Natural killer cell (primary cell): ENCODE results near the gene PCDHB5. TPM values are rescaled to one million over a fixed set of nuclear protein-coding genes. Genes with fewer than 3 reads are reported as not detected.
"Not testable (repeated sequence)": the region's sequence is repeated elsewhere in the genome, so short reads cannot be mapped to it uniquely, and the experiment has no call there.

Experiments
- ATAC-seq, 3 donors: fragments of 150-1000 bp in 2 of 3; fragments of 200-7000 bp in 1 of 3; cut with Tn5 transposase; 1 replicate in 1 of 3; 2 replicates in 2 of 3; pipeline ENCODE4 v1.10.0; 2021; ENCODE audit warnings: mild to moderate bottlenecking in 2 of 3, moderate library complexity in 2 of 3
- DNase-seq, 2 donors: peaks; one replicate each; pipeline versions ENCODE4 v3.0.0 to v3.0.0-alpha.2; 2013 to 2021; ENCODE audit warnings: mixed read lengths in 1 of 2
- H3K27ac ChIP-seq: one replicate; pipeline ENCODE4 v1.5.1; 2013; ENCODE audit warnings: mild to moderate bottlenecking, low read length
- H3K27me3 ChIP-seq: one replicate; pipeline ENCODE4 v1.6.1; 2013; ENCODE audit warnings: low read length; ENCODE audit not compliant: control insufficient read depth, insufficient read depth
- H3K36me3 ChIP-seq: one replicate; pipeline ENCODE4 v1.6.1; 2013; ENCODE audit warnings: low read length; ENCODE audit not compliant: control insufficient read depth, insufficient read depth
- H3K4me1 ChIP-seq: one replicate; pipeline ENCODE4 v1.6.1; 2013; ENCODE audit warnings: low read length; ENCODE audit not compliant: control insufficient read depth, insufficient read depth
- H3K4me3 ChIP-seq: one replicate; pipeline ENCODE4 v1.5.1; 2013; ENCODE audit warnings: low read length
- H3K9me3 ChIP-seq: one replicate; pipeline ENCODE4 v1.6.1; 2013; ENCODE audit warnings: low read length; ENCODE audit not compliant: control insufficient read depth, insufficient read depth
- H3K27ac Mint-ChIP-seq, 2 donors: one replicate each; pipeline ENCODE4 v1.8.0; 2022; ENCODE audit warnings: mild to moderate bottlenecking in 2 of 2, mixed read lengths in 2 of 2, moderate library complexity in 1 of 2
- H3K27me3 Mint-ChIP-seq, 2 donors: one replicate each; pipeline ENCODE4 v1.8.0; 2022; ENCODE audit warnings: low read depth in 2 of 2, mixed read lengths in 2 of 2
- H3K36me3 Mint-ChIP-seq: one replicate; pipeline ENCODE4 v1.8.0; 2022; ENCODE audit warnings: mixed read lengths
- H3K4me1 Mint-ChIP-seq, 2 donors: one replicate each; pipeline ENCODE4 v1.8.0; 2022; ENCODE audit warnings: mixed read lengths in 2 of 2
- H3K4me3 Mint-ChIP-seq: one replicate; pipeline ENCODE4 v1.8.0; 2022; ENCODE audit warnings: mild to moderate bottlenecking, moderate library complexity, mixed read lengths
- H3K9me3 Mint-ChIP-seq, 2 donors: one replicate each; pipeline ENCODE4 v1.8.0; 2022; ENCODE audit warnings: mixed read lengths in 2 of 2
- CTCF ChIP-seq: fragments of 200-600 bp; IDR thresholded peaks from one replicate; pipeline ENCODE4 v1.8.0; 2022; ENCODE audit warnings: antibody characterized with exemption
- WGBS: methylation state at CpG from one replicate; pipeline ENCODE4 v1.1.7; 2013; ENCODE audit warnings: missing lambda C conversion rate; ENCODE audit not compliant: insufficient coverage; 5-methylcytosine and 5-hydroxymethylcytosine counted together
- intact Hi-C: fragments of 100-400 bp; cut with micrococcal nuclease; formaldehyde crosslinking; loops from one replicate; pipeline ENCODE4 v1.14.2; 2022
- total RNA-seq, 4 donors: library from RNA; stranded (reverse); fragments of 120-200 nt in 1 of 4; gene quantifications; one replicate each; pipeline versions ENCODE4 v1.2.3 to v1.2.4, GENCODE V29; 2013 to 2022

Gene PCDHB5
- total RNA-seq, 3 donors from 2014 or later (not counting 1 experiment from before 2014, with no cell fraction given) = not detected

- intact Hi-C loops = no loop called here
- H3K4me3 ChIP-seq = no peak within 1 kb of the TSS
- TF ChIP-seq CTCF = no peak
- H3K27me3 ChIP-seq = peaks cover 2% of the 10 kb centered on the region
- H3K9me3 ChIP-seq = no peaks in the 10 kb centered on the region
- DNase-seq = peak in 1 of 2 donors; percentile 11
- peaks cover 0 to 6% of the 10 kb centered on the region in 2 donors for H3K4me1 Mint-ChIP-seq
- 21% methylated on average over 13 of the region's 13 CpGs for WGBS
- peaks cover 4 to 5% of the 10 kb centered on the region in 2 donors for H3K9me3 Mint-ChIP-seq
- H3K36me3 Mint-ChIP-seq = peaks cover 26% of the 10 kb centered on the region
- H3K27ac Mint-ChIP-seq = no peak within 1 kb of the TSS
- no peak for ATAC-seq
- no peak within 1 kb of the TSS for H3K4me3 Mint-ChIP-seq
- H3K27ac ChIP-seq = no peak within 1 kb of the TSS
- H3K36me3 ChIP-seq = no peaks in the 10 kb centered on the region
- H3K4me1 ChIP-seq = no peaks in the 10 kb centered on the region
- H3K27me3 Mint-ChIP-seq = peaks cover 29% of the 10 kb centered on the region in 2 donors
Measured at GRCh38 chr5:141182248-141182647, 47.2 kb downstream of the PCDHB5 start, which contains the start of gene PCDHB16. PCDHB16 (plus strand) TSS chr5:141182387; CDS start chr5:141182560, 173 bp downstream.

GRCh38 chr5:141184117-141184855 is 49.3 kb downstream of the PCDHB5 start:
- H3K9me3 Mint-ChIP-seq, intact Hi-C loops, H3K4me1 Mint-ChIP-seq, H3K4me3 ChIP-seq, H3K36me3 ChIP-seq, H3K9me3 ChIP-seq, H3K4me3 Mint-ChIP-seq, H3K4me1 ChIP-seq, H3K27ac ChIP-seq, H3K27me3 ChIP-seq, DNase-seq, H3K27ac Mint-ChIP-seq, ATAC-seq: not testable (repeated sequence)
- H3K27me3 Mint-ChIP-seq = peaks cover 37 to 43% of the 10 kb centered on the region in 2 donors
- H3K36me3 Mint-ChIP-seq = peaks cover 32% of the 10 kb centered on the region
- WGBS = 37% methylated on average over 29 of the region's 69 CpGs

- Histone ChIP-seq H3K27ac (no peak within 1 kb of the TSS), H3K36me3 (no peaks in the 10 kb centered on the region), H3K4me3 (no peak within 1 kb of the TSS), H3K4me1 (no peaks in the 10 kb centered on the region), H3K9me3 (no peaks in the 10 kb centered on the region), H3K27me3 (peaks cover 2% of the 10 kb centered on the region)
- peak in 1 of 2 donors; percentile 52 for DNase-seq
- H3K4me3 Mint-ChIP-seq = peak within 1 kb of the TSS; percentile 0
- H3K27me3 Mint-ChIP-seq = peaks cover 37% of the 10 kb centered on the region in 2 donors
- WGBS = 21% methylated on average over 7 of the region's 9 CpGs
- H3K27ac Mint-ChIP-seq = no peak within 1 kb of the TSS
- no peak for TF ChIP-seq CTCF
- intact Hi-C loops = no loop called here
- peaks cover 0 to 6% of the 10 kb centered on the region in 2 donors for H3K4me1 Mint-ChIP-seq
- H3K9me3 Mint-ChIP-seq = peaks cover 10 to 13% of the 10 kb centered on the region in 2 donors
- ATAC-seq = no peak
- H3K36me3 Mint-ChIP-seq = peaks cover 32% of the 10 kb centered on the region
Measured at GRCh38 chr5:141186897-141187512, 52.0 kb downstream of the PCDHB5 start, which contains the start of gene PCDHB9. PCDHB9 (plus strand) TSS chr5:141187161; CDS start chr5:141187319, 158 bp downstream.

Other genes starting within 250 kb of the PCDHB5 start
- gene PCDHAC1, start 208.9 kb upstream of the PCDHB5 start, total RNA-seq = not detected
- not detected for gene PCDHAC2, start 168.7 kb upstream of the PCDHB5 start, total RNA-seq
- gene PCDHB1, start 83.8 kb upstream of the PCDHB5 start, total RNA-seq = not detected
- not detected for gene PCDHB2, start 40.6 kb upstream of the PCDHB5 start, total RNA-seq
- gene PCDHB3, start 34.7 kb upstream of the PCDHB5 start, total RNA-seq = not detected
- gene PCDHB4, start 13.4 kb upstream of the PCDHB5 start, total RNA-seq = not detected
- not detected for gene PCDHB6, start 14.9 kb downstream of the PCDHB5 start, total RNA-seq
- not detected for gene PCDHB7, start 37.4 kb downstream of the PCDHB5 start, total RNA-seq
- not detected for gene PCDHB8, start 42.6 kb downstream of the PCDHB5 start, total RNA-seq
- not detected for gene PCDHB16, start 47.2 kb downstream of the PCDHB5 start, total RNA-seq
- gene PCDHB9, start 52.0 kb downstream of the PCDHB5 start, total RNA-seq = under 1 TPM in 1 of 3 donors, not detected in 2; 0.15 TPM
- under 1 TPM in 1 of 3 donors, not detected in 2; 0.15 TPM for gene PCDHB10, start 57.1 kb downstream of the PCDHB5 start, total RNA-seq
- gene PCDHB11, start 64.4 kb downstream of the PCDHB5 start, total RNA-seq = not detected
- gene PCDHB12, start 73.5 kb downstream of the PCDHB5 start, total RNA-seq = not detected
- gene PCDHB13, start 78.7 kb downstream of the PCDHB5 start, total RNA-seq = not detected
- not detected for gene PCDHB14, start 88.1 kb downstream of the PCDHB5 start, total RNA-seq
- gene PCDHB15, start 110.2 kb downstream of the PCDHB5 start, total RNA-seq = not detected
- gene SLC25A2, start 168.8 kb downstream of the PCDHB5 start, total RNA-seq = under 1 TPM in 1 of 3 donors, not detected in 2; 0.73 TPM
- 10 to 100 TPM; 77.3 to 96.1 (median 89.4) TPM for gene TAF7, start 185.6 kb downstream of the PCDHB5 start, total RNA-seq
- gene PCDHGA1, start 195.3 kb downstream of the PCDHB5 start, total RNA-seq = not detected
- gene PCDHGA2, start 203.6 kb downstream of the PCDHB5 start, total RNA-seq = not detected
- not detected for gene PCDHGA3, start 208.6 kb downstream of the PCDHB5 start, total RNA-seq
- under 1 TPM in 1 of 3 donors, not detected in 2; 0.10 TPM for gene PCDHGB1, start 214.9 kb downstream of the PCDHB5 start, total RNA-seq
- under 1 TPM in 2 of 3 donors, not detected in 1; 0.24 to 0.30 TPM for gene PCDHGA4, start 219.8 kb downstream of the PCDHB5 start, total RNA-seq
- 1 to 10 TPM in 1 of 3 donors, under 1 TPM in 2; 0.36 to 1.5 (median 0.49) TPM for gene PCDHGB2, start 224.8 kb downstream of the PCDHB5 start, total RNA-seq
- gene PCDHGA5, start 229.0 kb downstream of the PCDHB5 start, total RNA-seq = under 1 TPM; 0.12 to 0.30 (median 0.20) TPM
- under 1 TPM in 2 of 3 donors, not detected in 1; 0.52 to 0.68 TPM for gene PCDHGB3, start 235.0 kb downstream of the PCDHB5 start, total RNA-seq
- gene PCDHGA6, start 238.7 kb downstream of the PCDHB5 start, total RNA-seq = under 1 TPM; 0.20 to 0.75 (median 0.21) TPM
- under 1 TPM in 2 of 3 donors, not detected in 1; 0.26 to 0.68 TPM for gene PCDHGA7, start 247.5 kb downstream of the PCDHB5 start, total RNA-seq